LNCAP (cell line): ENCODE results near the gene SPOCK2.

Experiments used
- CTCF ChIP-seq: fragments of 450-650 bp; IDR thresholded peaks from 2 replicates; pipeline ENCODE4 v1.5.1; 2017; ENCODE audit warnings: mild to moderate bottlenecking

SPOCK2 gene

GRCh38 chr10:72022228-72022627 lies 66.1 kb downstream of the SPOCK2 start:
- TF ChIP-seq CTCF, result no peak

- TF ChIP-seq CTCF, result no peak
Observed at GRCh38 chr10:72020914-72021809, 67.2 kb downstream of the SPOCK2 start.

GRCh38 chr10:72019085-72019876 lies 69.1 kb downstream of the SPOCK2 start:
- TF ChIP-seq CTCF, result no peak

- no peak for TF ChIP-seq CTCF
Observed at GRCh38 chr10:72016608-72017300, 71.6 kb downstream of the SPOCK2 start.

GRCh38 chr10:72015841-72016240 lies 72.5 kb downstream of the SPOCK2 start:
- no peak for TF ChIP-seq CTCF

- TF ChIP-seq CTCF, result no peak
Observed at GRCh38 chr10:72014785-72015480, 73.4 kb downstream of the SPOCK2 start.

GRCh38 chr10:72014197-72014596 lies 74.2 kb downstream of the SPOCK2 start:
- no peak for TF ChIP-seq CTCF
